BLaER1 (cell line): ENCODE data around the gene RNPS1.
"Not testable (repeated sequence)": the region's sequence is repeated elsewhere in the genome, so short reads cannot be mapped to it uniquely, and the experiment has no call there.

Experiments used
- H3K27ac ChIP-seq: shearing (Covaris generic); formaldehyde crosslinking; 2 replicates; pipeline ENCODE4 v1.8.1; 2022
- H3K27me3 ChIP-seq: shearing (Covaris generic); formaldehyde crosslinking; 2 replicates; pipeline ENCODE4 v1.8.1; 2022
- H3K36me3 ChIP-seq: shearing (Covaris generic); formaldehyde crosslinking; 2 replicates; pipeline ENCODE4 v1.8.1; 2022
- H3K4me1 ChIP-seq: shearing (Covaris generic); formaldehyde crosslinking; 2 replicates; pipeline ENCODE4 v1.8.1; 2022
- H3K4me2 ChIP-seq: shearing (Covaris generic); formaldehyde crosslinking; 2 replicates; pipeline ENCODE4 v1.8.1; 2022
- H3K4me3 ChIP-seq: shearing (Covaris generic); formaldehyde crosslinking; 2 replicates; pipeline ENCODE4 v1.8.1; 2022
- H3K9ac ChIP-seq: shearing (Covaris generic); formaldehyde crosslinking; 2 replicates; pipeline ENCODE4 v1.8.1; 2022
- H3K9me3 ChIP-seq: shearing (Covaris generic); formaldehyde crosslinking; 2 replicates; pipeline ENCODE4 v1.8.1; 2022
- H4K20me1 ChIP-seq: shearing (Covaris generic); formaldehyde crosslinking; 2 replicates; pipeline ENCODE4 v1.8.1; 2022
- Cebpa-rat ChIP-seq: shearing (Covaris generic); IDR thresholded peaks from 2 replicates; pipeline ENCODE4 v1.8.1; 2022

Gene RNPS1

DNA sequence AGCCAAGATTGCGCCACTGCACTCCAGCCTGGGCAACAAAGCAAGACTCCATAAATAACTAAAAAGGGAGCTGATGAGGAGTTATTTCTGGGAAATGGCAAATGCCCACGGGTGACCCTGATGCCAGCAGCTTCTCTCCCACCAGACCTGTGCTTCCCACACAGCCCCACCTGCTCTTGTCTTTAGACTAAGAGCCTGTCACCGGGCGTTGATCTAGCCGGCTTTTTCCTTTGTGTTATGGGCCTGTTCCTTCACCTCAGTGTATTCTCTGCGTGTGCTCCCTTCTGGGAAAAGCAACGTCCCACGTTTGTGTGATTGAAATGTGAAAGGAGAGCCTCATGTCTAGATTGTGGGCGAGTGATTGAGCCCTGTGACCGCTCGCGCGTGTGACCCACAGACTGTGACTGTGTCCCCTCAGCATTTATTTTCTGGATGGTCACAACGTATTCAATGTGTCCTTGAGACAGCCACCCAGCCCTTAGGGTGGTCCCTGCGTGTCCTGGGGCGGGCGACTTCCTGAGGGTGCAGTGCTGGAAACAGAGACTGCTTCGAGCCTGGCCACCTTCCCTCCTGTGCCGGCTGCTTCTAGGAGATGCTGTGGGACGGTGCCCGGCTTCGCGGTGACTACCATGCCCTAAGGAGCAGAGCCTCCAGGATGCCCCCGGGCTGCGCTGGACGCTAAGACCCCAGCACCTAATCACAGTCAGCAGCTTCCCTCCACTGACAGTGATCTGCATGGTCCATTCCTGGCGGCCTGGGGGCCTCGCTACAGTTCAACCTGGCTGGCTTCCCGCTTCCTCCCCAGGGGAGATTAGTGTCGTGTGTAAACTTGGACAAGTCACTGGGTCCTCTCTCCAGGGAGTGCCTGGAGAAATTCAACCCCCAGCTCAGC lies 7.8 kb upstream of the RNPS1 start:
- Histone ChIP-seq H3K4me2 (peak overlapping the region; percentile 32), H3K36me3 (peaks cover 24% of the 10 kb centered on the region; the same call in 1 of the 2 replicates), H3K9me3 (no peaks in the 10 kb centered on the region), H3K4me3 (no peak overlapping the region), H3K4me1 (peaks cover 8% of the 10 kb centered on the region), H4K20me1 (peaks cover 3% of the 10 kb centered on the region; the same call in 1 of the 2 replicates), H3K27me3 (no peaks in the 10 kb centered on the region), H3K9ac (peak overlapping the region; percentile 48; the same call in 1 of the 2 replicates), H3K27ac (0 out of 2 replicates have a peak overlapping the region, but pooled peaks have one; percentile 38)
- no peak for TF ChIP-seq Cebpa-rat

DNA sequence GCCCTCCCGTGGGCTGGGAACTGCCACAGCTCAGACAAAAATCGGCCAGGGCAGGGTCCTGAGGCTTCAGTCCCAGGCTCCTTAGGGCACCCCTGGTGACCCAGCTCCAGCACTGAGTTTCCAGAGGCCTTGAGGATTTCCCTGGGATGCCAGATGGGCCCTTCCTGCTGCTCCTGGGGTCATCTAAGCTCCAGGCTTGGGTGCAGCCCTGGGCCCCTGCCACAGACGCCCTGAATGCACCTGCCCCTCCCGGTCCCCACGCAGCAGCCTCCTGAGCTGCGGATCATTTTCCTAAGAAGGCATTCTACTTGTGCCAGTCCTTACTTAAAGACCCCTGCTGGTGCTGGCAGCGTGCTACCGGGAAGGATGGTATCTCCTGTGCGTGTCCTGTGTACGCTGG lies 6.0 kb upstream of the RNPS1 start:
- peaks cover 25% of the 10 kb centered on the region for H3K4me1 ChIP-seq
- no peaks in the 10 kb centered on the region for H3K9me3 ChIP-seq
- peaks cover 20% of the 10 kb centered on the region for H4K20me1 ChIP-seq
- H3K36me3 ChIP-seq: peaks cover 24% of the 10 kb centered on the region; the same call in 1 of the 2 replicates
- H3K9ac ChIP-seq: peak overlapping the region; percentile 22; the same call in 1 of the 2 replicates
- H3K4me3 ChIP-seq: no peak overlapping the region
- TF ChIP-seq Cebpa-rat: no peak
- no peaks in the 10 kb centered on the region for H3K27me3 ChIP-seq
- H3K4me2 ChIP-seq: no peak overlapping the region
- H3K27ac ChIP-seq: no peak overlapping the region

GRCh38 chr16:2273484-2273883 lies 5.6 kb upstream of the RNPS1 start:
- no peak overlapping the region for H3K27ac ChIP-seq
- peaks cover 24% of the 10 kb centered on the region; the same call in 1 of the 2 replicates for H3K36me3 ChIP-seq
- peaks cover 23% of the 10 kb centered on the region for H4K20me1 ChIP-seq
- peaks cover 26% of the 10 kb centered on the region for H3K4me1 ChIP-seq
- no peak for TF ChIP-seq Cebpa-rat
- H3K4me2 ChIP-seq: no peak overlapping the region
- H3K27me3 ChIP-seq: no peaks in the 10 kb centered on the region
- H3K9ac ChIP-seq: no peak overlapping the region
- H3K9me3 ChIP-seq: no peaks in the 10 kb centered on the region
- H3K4me3 ChIP-seq: no peak overlapping the region

- TF ChIP-seq Cebpa-rat: no peak
- H4K20me1 ChIP-seq: peaks cover 32% of the 10 kb centered on the region
These were observed 4.0 kb upstream of the RNPS1 start for GRCh38 chr16:2271848-2272461.

DNA sequence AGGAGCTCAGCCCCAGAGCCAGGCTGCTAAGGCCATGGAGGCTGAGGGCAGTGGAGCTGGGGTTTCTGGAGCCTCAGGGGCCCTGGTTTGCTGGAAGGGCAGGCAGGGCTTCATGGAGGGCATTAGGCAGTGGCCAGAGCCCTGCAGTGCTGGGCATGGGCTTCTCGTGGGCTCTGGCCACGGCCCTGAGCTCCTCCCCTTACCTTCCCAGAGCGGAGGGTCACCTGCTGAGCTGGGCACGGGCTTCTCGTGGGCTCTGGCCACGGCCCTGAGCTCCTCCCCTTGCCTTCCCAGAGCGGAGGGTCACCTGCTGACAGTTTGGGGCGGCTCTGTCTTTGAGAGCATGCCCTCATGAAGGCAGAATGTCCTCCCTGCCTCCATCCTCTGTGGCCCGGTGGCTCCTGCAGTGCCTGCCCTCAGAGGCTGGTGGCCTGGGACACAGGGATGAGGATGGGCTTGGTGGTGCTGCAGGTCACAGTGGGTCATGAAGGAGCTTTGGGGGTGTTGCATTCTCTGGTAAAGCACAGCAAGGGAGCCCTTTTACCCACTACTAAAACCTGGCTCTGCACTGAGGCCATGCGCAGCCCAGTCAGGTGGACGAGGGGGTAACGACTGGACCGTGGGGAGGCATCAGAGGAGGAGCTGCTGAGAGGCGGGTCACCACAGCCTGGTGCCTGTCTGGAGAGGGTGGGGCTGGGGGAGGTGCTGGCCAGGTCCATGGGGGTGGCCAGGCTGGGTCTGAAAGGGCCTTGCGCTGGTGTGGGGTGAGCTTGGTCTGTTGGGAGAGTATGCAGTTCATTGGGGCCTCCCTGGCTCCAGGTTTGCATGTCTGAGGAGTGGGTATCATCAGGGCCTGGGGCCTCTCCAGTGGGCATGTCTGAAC lies 2.9 kb upstream of the RNPS1 start:
- Histone ChIP-seq H3K9ac (no peak overlapping the region), H3K4me1 (peaks cover 30% of the 10 kb centered on the region), H4K20me1 (peaks cover 43% of the 10 kb centered on the region), H3K9me3 (no peaks in the 10 kb centered on the region), H3K4me2 (peak overlapping the region; percentile 94; the same call in 1 of the 2 replicates), H3K36me3 (peaks cover 10% of the 10 kb centered on the region), H3K27me3 (no peaks in the 10 kb centered on the region), H3K4me3 (no peak overlapping the region), H3K27ac (no peak overlapping the region)
- TF ChIP-seq Cebpa-rat: no peak

More at GRCh38 chr16:2271848-2272461, 4.0 kb upstream of the RNPS1 start:
- H3K4me2 ChIP-seq: no peak overlapping the region
- H3K9ac ChIP-seq: no peak overlapping the region
- no peaks in the 10 kb centered on the region for H3K9me3 ChIP-seq
- H3K4me1 ChIP-seq: peaks cover 26% of the 10 kb centered on the region
- no peaks in the 10 kb centered on the region for H3K27me3 ChIP-seq
- peaks cover 14% of the 10 kb centered on the region; the same call in 1 of the 2 replicates for H3K36me3 ChIP-seq
- no peak overlapping the region for H3K4me3 ChIP-seq
- H3K27ac ChIP-seq: no peak overlapping the region

- Histone ChIP-seq H3K36me3 (peaks cover 18% of the 10 kb centered on the region), H3K27me3 (no peaks in the 10 kb centered on the region), H3K4me3 (no peak overlapping the region), H3K4me1 (peaks cover 34% of the 10 kb centered on the region), H3K4me2 (peak overlapping the region; percentile 94), H4K20me1 (peaks cover 50% of the 10 kb centered on the region), H3K9me3 (no peaks in the 10 kb centered on the region), H3K9ac (no peak overlapping the region), H3K27ac (no peak overlapping the region)
- no peak for TF ChIP-seq Cebpa-rat
These were observed 2.1 kb upstream of the RNPS1 start for GRCh38 chr16:2270070-2270462.

DNA sequence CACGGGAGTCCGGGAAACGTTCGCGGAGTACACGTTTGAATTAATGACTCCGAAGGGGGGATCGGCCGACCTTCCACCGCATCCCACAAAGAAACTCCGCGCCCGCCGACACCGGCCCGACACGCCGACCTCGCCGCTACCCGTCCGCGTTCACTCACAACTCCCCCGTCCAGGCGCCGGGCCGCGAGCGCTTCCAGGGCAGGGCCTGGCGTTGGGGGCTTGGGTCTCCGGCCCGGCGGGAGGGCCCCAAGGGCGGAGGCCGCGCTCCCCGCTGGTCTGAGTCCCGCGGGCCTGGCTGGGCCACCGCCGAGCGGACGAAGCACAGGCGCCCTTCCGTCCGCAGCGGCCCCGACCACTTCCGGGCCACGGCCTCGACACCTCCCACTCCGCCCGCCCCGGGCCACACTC lies 417 bp downstream of the RNPS1 start:
- H3K4me3 ChIP-seq: peak overlapping the region; percentile 79
- peak overlapping the region; percentile 94 for H3K4me2 ChIP-seq
- H3K9ac ChIP-seq: peak overlapping the region; percentile 97
- peaks cover 34% of the 10 kb centered on the region for H3K4me1 ChIP-seq
- H3K36me3 ChIP-seq: peaks cover 36% of the 10 kb centered on the region
- not testable (repeated sequence) for H3K9me3 ChIP-seq, H3K27me3 ChIP-seq
- peak overlapping the region; percentile 97 for H3K27ac ChIP-seq
- peaks cover 76% of the 10 kb centered on the region for H4K20me1 ChIP-seq

- peaks cover 43% of the 10 kb centered on the region for H3K36me3 ChIP-seq
- not testable (repeated sequence) for H3K9me3 ChIP-seq, H3K27me3 ChIP-seq
- peak overlapping the region; percentile 94 for H3K4me2 ChIP-seq
- peaks cover 82% of the 10 kb centered on the region for H4K20me1 ChIP-seq
- H3K4me1 ChIP-seq: peaks cover 34% of the 10 kb centered on the region
- H3K27ac ChIP-seq: peak overlapping the region; percentile 97
- H3K9ac ChIP-seq: peak overlapping the region; percentile 97
- H3K4me3 ChIP-seq: peak overlapping the region; percentile 79
These were observed 1.0 kb downstream of the RNPS1 start for GRCh38 chr16:2266887-2267286.

GRCh38 chr16:2263026-2263425 lies 4.9 kb downstream of the RNPS1 start:
- Histone ChIP-seq H3K4me1 (peaks cover 16% of the 10 kb centered on the region), H3K36me3 (peaks cover 81% of the 10 kb centered on the region), H4K20me1 (peaks cover 98% of the 10 kb centered on the region)
- H3K4me2 ChIP-seq, H3K4me3 ChIP-seq, H3K27me3 ChIP-seq, H3K27ac ChIP-seq, H3K9me3 ChIP-seq, H3K9ac ChIP-seq: not testable (repeated sequence)
